Urothelium cell line (cell line): ENCODE measurements around the gene ZNF747.

Experiments used
- DNase-seq: peaks from one replicate; pipeline ENCODE4 v3.0.0; 2011; ENCODE audit warnings: low spot score, mixed read lengths
- FAIRE-seq: peaks from 2 replicates; lab custom pipeline; 2011; peaks lifted over from hg19 to GRCh38; lab: Jason Lieb, UNC

ZNF747 gene

DNA sequence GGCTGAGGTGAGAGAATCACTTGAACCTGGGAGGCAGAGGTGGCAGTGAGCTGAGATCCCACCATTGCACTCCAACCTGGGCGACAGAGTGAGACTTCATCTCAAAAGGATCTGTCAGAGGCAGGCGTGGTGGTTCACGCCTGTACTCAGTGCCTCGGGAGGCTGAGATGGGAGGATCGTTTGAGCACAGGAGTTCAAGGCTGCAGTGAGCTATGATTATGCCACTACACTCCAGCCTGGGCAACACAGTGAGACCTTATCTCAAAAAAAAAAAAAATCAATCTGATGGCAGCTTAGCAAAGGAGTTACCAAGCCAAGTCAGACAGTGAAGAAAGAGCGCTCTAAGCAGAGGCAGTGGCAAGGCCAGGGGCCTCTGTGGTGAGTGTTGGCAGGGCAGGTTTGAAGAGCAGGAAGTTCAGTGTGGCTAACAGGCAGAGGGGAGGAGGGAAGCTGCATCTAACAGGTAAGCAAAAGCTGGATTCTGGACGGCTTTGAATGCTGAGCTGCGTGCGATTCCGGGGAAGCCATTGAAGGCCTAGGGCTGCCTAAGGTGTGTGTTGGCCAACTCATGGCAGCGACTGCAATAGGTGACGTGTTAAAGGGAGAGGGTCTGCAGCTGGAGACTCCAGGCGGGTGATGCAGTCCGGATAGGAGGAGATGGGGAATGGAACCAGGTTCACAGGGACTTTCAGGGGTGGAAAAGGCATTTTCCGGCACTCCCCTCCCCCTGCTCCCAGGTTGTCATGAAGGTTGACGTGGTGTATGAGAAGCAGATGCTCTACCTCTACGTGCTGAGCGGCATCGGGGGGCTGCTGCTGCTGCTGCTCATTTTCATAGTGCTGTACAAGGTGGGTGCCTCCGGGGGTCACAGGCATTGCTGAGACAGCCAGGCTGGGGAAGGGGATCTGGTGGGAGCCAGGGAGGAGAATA, 15.3 kb downstream of the ZNF747 start:
- DNase-seq (no peak), FAIRE-seq (no peak)

DNA sequence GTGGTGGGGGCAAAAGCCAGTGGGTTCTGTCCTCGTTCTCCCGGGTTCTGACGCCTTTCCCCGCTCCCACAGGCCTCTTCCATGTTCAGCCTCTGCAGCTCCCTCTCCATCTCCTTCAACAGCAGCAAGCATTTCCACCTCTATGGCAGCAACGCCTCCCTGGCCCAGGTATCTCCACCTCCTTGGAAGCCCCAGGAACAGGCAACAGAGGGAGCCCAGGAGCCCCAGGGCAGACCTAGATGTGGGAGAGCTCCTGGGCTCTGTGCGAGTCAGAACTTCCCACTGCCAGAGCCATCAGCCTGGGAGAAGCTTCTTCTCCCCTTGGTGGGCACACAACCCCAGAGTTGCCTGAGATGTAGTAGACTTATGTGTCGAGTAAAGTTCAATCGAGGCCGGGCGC, 16.1 kb downstream of the ZNF747 start:
- DNase-seq: no peak
- no peak for FAIRE-seq

DNA sequence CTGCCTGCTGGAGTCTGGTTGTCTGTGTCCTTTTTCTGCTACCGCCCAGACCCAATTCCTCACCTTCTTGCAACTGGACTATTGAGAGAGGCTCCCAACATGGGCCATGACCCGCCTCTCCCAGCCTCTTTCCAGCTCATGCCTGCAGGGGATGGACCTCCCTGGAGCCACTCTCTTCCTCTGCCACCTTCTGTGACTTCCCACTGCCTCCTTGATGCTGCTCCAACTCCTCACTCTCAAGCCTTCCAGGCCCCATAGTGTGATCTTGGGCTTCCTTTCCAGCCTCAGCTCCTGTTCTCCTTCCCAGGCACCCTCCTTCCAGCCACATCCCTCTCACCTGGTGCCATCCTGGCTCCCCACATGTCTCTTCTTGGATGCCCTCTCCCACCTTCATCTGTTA, 19.4 kb downstream of the ZNF747 start:
- FAIRE-seq (no peak), DNase-seq (no peak)

DNA sequence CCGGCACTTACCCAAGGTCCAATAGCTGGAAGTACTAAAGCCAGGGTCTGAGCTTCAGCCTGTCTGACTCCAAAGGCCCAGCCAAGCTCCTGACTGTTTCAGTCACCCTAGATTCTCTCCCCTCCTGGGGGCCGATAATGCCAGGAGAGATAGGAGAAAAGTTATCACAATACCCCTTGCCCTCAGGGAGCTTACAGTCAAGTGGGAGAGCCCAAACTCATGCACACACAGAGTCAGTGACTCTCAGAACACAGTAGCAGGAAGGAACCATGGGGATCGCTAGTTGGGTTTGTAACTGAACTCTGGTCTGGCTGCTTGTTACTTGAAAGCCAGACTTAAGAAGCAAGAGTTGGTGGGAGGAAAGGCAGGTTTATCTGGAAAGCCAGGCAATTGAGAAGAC, 23.1 kb downstream of the ZNF747 start:
- no peak for FAIRE-seq
- no peak for DNase-seq

DNA sequence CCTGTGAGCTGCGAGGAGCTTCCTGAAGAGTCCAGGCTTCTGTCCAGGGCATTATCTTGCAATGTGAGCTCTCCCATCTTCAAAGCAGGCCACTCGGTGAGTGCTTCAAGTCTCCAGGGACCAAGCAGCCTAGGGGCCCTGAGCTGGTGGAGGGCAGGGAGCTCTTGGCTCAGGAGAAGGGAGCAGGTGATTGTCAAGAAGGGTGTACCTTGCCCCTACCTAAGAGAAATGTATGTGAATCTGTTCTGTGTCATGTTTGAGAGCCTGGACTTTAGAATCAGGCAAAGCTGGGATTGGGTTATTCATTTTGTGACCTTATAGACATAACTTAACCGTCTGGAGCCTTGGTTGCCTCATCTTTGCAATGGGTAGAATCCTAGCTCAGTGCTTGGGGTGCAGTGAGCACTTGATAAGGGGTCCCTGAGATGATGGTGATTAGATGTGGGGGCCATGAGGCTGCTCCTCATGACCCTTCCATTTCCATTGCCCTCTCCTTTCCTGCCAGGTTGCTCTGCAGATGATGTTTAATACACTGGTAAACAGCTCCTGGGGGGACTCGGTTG, 24.2 kb downstream of the ZNF747 start:
- DNase-seq (no peak), FAIRE-seq (no peak)

DNA sequence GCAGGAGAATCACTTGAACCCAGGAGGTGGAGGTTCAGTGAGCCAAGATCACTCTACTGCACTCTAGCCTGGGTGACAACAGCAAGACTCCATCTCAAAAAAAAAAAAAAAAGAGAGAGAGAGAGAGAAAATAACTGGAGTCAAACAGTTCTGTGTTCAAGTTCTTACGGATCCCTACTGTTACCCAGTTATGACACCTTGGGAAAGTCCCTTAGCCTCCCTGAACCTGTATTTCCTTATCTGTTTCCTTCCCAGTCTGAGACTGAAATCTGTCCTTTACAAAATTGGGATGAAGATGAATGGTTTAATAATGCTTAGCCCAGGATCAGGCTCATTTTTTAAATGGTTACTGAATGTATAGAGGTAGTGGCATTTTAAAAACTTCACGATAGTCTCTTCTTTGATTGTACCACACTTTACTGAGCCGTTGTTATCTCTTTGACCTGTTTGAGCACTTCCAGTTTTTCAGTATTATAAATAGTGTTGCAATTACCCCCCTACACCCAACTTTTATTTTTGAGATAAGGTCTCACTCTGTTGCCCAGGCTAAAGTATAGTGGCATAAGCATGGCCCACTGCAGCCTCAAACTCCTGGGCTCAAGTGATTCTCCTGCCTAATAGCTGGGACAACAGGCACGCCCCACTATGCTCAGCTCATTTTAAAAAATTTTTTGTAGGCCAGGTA, 25.4 kb downstream of the ZNF747 start:
- no peak for FAIRE-seq
- no peak for DNase-seq

DNA sequence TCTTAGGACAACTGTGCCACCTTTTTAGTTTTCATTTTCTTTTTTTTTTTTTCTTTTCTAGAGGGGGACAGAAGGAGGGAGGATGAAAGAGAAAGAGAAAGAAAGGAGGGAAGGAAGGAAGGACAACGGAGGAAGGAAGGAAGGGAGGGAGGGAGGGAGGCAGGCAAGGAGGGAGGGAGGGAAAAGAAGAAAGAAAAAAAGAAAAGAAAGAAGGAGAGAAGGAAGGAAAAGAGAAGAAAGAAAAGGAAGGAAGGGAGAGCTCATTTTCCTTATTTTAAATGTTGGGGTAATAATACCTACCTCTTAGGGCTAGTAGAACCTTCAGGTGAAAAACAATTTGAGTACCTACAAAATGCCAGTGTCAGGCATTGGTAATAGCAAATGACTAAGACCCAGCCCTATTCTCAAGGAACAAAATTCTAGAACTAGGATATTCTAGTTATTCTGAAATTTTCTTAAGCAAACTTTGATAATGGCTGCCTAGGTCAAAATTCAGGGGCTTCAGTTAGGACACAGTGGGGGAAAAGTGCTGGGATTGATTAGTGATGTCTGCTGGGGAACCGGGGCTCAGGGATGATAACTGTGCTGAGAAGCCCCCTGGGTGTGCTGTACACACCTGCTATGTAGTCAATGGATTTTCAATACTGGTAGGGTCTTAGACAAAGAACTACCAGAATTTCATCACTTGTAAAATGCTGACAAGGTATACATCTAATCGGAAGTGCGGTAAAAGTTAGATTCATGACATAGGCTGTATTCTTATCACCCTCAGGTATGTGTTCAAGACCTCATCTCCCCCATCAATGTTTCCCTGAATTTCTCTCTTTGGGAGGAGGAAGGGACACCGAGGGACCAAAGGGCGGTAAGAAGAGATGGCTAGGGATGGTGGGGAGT, 31.0 kb downstream of the ZNF747 start:
- DNase-seq: no peak
- FAIRE-seq: no peak

DNA sequence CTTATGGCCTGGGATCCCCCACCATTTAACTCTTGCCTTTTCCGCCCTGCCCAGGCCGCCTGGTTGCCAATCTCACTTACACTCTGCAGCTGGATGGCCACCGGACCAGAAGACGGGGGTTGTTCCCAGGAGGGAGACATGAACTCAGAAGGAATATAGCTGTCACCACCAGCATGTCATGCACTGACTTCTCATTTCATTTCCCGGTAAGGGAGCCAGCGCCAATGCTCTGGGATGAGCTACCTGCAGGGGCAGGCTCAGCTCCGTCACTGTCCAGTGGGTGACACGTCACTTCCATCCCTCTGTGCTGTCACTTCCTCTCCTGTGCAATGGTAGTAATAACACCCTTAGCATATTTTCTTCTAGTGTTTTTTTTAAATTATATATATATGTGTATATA, 35.4 kb downstream of the ZNF747 start:
- DNase-seq (no peak), FAIRE-seq (no peak)

DNA sequence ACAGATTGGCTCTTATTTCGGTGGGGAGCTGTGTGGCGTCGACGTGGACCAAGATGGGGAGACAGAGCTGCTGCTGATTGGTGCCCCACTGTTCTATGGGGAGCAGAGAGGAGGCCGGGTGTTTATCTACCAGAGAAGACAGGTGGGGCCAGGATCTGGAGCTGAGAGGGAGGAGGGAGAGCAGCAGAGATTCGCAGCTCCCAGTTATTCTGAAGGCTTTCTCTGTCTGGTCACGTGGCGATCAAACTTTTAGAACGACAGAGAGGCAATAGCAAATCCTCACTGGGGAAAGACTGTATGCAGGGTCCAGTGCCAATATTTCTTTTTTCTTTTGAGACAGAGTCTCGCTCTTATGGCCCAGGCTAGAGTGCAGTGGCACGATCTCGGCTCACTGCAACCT, 39.9 kb downstream of the ZNF747 start:
- FAIRE-seq: no peak
- DNase-seq: no peak

DNA sequence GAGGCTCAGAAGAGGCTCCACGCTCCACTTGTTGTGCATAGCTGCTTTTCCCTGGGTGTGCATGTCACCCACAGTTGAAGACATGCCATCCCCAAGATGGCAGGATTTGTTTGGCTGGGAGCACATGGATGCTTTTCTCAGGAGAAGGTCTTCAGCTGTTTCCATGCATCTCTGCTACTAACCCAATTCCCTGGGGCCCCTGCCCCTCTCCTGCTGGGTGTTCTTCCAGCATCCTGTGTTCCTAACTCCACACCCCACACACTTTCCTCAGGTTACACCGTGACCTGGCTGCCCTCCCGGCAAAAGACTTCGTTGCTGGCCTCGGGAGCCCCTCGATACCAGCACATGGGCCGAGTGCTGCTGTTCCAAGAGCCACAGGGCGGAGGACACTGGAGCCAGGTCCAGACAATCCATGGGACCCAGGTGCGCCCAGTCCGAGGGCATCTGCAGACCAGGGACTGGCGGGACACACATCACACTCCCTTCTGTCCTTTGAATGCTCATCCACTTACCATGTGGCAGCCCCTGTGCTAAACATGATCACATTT, 40.6 kb downstream of the ZNF747 start:
- no peak for DNase-seq
- no peak for FAIRE-seq

DNA sequence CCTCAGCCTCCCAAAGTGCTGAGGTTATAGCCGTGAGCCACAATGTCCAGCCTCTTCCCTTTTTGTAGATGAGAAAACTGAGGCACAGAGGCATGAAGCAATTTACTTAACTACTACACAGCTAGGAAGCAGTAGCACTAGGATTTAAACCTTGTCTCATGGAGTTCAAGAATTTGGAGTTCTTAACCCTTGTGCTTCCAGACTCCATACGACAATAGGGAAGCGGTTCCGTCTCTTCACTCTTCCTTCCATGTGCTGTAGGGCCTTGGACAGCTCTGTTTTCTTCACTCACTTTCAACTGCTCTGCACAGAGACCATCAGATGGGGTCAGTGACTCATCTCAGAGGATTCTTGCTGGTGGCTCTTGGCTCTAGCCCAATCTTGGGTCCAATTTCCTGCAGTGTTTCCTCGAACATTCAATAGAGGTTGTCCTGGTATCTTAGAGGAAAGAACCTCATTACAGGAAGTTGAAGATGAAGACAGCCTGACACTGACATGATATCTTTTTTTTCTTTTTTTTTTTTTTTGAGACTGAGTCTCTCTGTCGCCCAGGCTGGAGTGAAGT, 42.8 kb downstream of the ZNF747 start:
- DNase-seq: peak; percentile 80

DNA sequence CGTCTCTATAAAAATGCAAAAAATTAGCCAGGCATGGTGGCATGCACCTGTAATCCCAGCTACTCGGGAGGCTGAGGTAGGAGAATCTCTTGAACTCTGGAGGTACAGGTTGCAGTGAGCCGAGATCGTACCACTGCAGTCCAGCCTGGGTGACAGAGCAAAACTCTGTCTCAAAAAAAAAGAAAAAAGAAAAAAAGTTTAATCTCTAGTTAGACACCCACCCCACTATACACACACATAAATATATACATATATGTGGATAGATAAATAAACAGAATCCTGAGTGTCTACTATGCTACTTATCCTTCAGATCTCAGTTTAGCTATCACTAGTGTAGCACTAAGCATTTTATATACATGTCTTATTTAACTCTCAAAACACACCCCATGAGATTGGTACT, 43.4 kb downstream of the ZNF747 start:
- FAIRE-seq (no peak), DNase-seq (no peak)

More for the DNA sequence above, 42.8 kb downstream of the ZNF747 start:
- no peak for FAIRE-seq

DNA sequence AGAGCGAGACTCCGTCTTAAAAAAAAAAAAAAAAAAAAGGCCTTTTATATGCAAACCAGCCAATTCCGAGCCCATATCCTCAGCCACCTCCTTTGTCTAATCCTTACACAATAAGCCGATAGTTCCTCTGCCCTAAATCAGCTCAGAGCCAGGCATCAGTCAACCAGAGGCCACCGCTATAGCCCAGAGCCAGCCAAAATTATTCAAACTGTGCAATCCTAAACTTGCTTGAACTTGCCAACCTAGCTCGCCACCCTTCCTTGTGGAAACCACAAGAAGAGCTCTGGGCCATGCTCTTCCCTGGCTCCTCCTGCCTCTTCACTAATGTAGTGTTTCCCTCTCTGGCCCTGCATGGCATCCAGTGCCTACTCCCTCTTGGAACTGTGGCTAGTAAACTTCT, 44.4 kb downstream of the ZNF747 start:
- DNase-seq (no peak), FAIRE-seq (no peak)

DNA sequence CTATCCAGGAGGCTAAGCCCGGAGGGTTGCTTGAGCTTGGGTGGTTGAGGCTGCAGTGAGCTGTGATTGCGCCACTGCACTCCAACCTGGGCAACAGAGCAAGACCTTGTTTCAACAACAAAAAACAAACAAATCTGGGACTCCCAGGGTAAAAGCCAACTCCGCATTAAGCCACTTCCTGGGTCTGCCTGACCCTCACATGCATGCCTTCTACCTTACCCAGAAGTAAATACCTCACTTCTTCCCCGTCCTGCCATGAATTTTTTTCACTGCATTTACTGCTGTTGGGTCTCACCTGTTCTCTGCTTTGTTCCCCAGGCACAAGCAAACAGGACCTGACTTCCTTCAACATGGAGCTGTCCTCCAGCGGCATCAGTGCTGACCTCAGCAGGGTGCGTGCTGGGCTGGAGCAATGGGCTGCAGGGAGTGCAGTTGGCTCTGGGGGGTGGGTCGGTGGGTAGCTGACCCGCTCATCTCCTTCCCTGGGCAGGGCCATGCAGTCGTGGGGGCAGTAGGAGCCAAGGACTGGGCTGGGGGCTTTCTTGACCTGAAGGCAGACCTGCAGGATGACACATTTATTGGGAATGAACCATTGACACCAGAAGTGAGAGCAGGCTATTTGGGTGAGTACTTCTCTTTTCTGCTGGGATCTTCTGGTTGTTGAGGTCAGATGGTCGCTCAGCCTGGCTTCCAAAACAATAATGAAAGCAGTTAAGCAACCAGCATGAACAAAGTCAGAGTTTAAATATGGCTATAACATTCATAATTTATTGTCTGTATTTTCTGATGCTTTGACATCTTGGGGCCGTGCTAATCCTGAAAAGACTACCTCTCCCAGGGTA, 45.7 kb downstream of the ZNF747 start:
- no peak for DNase-seq
- no peak for FAIRE-seq

DNA sequence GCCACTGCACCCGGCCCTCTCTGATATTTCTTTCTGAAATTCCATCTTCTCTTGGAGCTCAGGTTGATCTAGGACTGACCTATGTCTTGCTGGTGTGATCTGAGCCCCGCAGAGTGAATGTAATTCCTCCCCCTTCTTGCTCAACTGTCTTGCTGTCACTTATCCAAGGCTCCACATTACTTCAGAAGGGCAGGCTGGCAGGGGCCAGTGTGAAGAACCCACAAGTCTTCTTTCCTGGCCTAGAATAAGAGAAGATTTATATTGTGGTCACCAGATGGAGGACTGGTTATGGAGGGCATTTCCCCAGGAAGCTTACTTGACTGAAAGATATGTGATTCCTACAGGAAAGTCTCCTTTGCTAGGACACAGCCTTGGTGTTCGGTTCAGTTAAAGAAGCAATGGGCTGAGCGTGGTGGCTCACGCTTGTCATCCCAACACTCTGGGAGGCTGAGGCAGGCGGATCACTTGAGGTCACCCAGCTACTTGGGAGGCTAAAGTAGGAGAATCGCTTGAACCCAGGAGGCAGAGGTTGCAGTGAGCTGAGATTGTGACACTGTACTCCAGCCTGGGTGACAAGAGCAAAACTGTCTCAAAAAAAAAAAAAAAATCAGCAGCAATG, 48.7 kb downstream of the ZNF747 start:
- FAIRE-seq (no peak), DNase-seq (no peak)

DNA sequence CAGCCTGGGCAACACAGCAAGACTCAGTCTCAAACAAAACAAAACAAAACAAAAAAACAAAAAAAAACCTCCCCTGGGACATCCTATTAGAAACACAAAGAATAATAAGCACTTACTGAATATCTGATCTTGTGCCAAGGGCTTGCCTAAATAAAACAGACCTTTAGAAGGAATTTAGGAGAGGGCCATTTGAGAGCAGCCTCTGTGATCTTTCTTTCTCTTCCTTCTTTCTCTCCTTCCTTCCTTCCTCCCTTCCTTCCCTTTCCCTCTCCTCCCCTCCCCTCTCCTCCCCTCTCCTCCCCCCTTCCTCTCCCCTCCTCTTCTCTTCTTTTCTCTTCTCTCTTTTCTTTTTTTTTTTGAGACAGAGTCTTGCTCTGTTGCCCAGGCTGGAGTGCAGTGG, 49.8 kb downstream of the ZNF747 start:
- FAIRE-seq: no peak
- no peak for DNase-seq

DNA sequence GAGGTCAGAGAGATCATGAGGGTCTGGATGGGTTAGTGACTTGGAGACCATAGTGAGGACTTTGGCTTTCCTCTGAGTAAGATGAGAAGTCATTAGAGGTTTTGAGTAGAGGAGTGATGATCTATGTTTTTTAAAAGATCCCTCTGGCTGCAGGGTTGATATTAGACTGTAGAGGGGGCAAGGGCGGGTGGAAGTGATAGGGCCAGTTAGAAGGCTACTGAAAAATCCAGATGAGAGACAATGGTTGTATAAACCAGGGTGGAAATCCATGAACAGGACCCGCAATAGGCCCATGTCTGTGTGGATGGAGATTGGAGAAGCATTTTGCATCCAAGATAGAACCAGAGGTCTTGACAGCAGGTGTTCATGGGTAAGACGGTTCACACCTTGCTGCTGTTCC, 52.3 kb downstream of the ZNF747 start:
- no peak for DNase-seq
- no peak for FAIRE-seq

DNA sequence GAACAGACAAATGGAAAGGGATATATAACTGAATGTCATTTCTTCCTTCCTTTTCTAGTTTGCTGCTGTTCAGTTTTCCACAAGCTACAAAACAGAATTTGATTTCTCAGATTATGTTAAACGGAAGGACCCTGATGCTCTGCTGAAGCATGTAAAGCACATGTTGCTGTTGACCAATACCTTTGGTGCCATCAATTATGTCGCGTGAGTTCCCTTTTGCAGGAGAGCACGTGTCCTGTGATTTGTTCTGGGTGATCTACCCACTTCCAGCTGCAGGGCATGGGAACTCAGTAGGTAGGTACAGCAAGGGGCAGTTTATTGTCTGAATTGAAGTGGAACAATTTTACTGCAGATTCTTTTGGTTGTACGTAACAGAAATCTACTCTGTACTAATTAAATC, 53.3 kb downstream of the ZNF747 start:
- no peak for DNase-seq
- no peak for FAIRE-seq
